Bone marrow (tissue), 2 donors: ENCODE data around the gene PIGZ.

Experiments used
- DNase-seq, 2 donors: peaks; one replicate each; lab custom pipeline; 2025; lab: John Stamatoyannopoulos, UW

PIGZ gene

DNA sequence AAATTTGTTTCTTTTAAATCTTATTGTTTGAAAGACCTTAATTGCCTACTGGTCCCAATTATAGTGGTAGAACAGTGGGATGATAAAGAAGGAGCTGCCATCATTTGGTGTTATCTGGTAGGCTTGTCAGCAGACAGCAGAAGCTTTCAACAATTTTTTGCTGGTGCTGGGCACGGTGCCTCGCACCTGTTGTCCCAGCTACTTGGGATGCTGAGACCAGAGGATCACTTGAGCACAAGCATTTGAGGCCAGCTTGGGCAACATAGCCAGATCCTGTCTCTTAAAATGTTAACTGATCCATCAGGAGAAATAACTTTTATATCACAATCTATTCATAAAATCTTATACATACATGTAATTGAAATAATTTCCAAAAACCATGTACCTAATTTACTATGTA lies 64.9 kb downstream of the PIGZ start:
- DNase-seq, result no peak

DNA sequence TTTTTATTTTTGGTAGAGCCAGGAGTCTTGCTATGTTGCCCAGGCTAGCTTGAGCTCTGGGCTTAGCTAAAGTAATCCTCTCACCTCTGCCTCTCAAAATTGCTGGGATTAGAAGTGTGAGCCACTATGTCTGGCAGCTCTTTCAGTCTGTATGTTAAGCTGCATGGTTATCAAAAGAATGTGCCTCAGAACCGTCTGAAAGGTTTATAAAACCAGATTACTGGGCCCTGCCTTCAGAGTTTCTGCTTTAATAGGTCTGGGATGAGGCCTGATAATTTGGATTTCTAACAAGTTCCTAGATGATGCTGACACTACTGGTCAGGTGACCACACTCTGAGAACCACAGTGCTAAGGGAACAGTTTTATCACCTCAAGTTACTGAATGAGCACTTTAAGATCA lies 66.3 kb downstream of the PIGZ start:
- no peak for DNase-seq

DNA sequence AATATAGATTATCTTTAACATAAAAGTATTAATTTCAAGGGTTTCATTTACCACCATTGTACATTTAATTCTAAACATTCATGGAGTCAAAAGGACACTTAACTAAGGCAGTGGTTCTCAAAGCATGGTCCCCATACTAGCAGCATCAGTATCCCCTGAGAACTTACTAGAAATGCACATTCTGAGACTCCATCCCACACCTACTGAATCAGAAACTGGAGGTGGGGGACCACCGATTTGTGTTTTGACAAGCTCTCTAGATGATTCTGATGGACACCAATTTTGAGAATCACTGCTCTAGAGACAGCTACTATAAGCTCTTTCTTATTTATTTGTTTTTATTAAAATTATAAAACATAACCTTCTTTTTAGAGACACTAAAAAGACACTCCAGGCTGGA lies 66.9 kb downstream of the PIGZ start:
- DNase-seq, result no peak
